NCI-H2081 treated with DMSO at 0.1 percent for 48 hours (cell line): Measurements from ENCODE around the gene CNGA2.
"Not testable (repeated sequence)": the region's sequence is repeated elsewhere in the genome, so short reads cannot be mapped to it uniquely, and the experiment has no call there.

ENCODE experiments used
- DNase-seq: peaks from one replicate; lab custom pipeline; 2025; lab: John Stamatoyannopoulos, UW

The CNGA2 gene

GRCh38 chrX:151734446-151734845, at the start of gene CNGA2:
TSS of gene CNGA2 (plus strand) at chrX:151734746. CDS start at chrX:151738484, 3,738 bp downstream.
- no peak for DNase-seq

GRCh38 chrX:151687635-151688034, 46.9 kb upstream of the CNGA2 start:
- no peak for DNase-seq

- no peak for DNase-seq
These were observed 45.9 kb upstream of the CNGA2 start for GRCh38 chrX:151688695-151689094.

- no peak for DNase-seq
These were observed 41.7 kb upstream of the CNGA2 start for GRCh38 chrX:151692825-151693224.

GRCh38 chrX:151694121-151694520, 40.4 kb upstream of the CNGA2 start:
- DNase-seq = no peak

GRCh38 chrX:151694661-151695582, 39.6 kb upstream of the CNGA2 start, which contains the start of gene PRRG3:
TSS of gene PRRG3 (plus strand) at chrX:151695458. CDS start at chrX:151698815, 3,357 bp downstream.
- no peak for DNase-seq

- DNase-seq = no peak
These were observed 38.8 kb upstream of the CNGA2 start for GRCh38 chrX:151695583-151696340.

GRCh38 chrX:151697082-151697481, 37.5 kb upstream of the CNGA2 start:
- not testable (repeated sequence) for DNase-seq

- no peak for DNase-seq
These were observed 37.0 kb upstream of the CNGA2 start for GRCh38 chrX:151697522-151697921.

- DNase-seq = no peak
These were observed 36.1 kb upstream of the CNGA2 start for GRCh38 chrX:151698485-151698884.

GRCh38 chrX:151699746-151700145, 34.8 kb upstream of the CNGA2 start:
- DNase-seq = no peak

GRCh38 chrX:151700581-151700980, 34.0 kb upstream of the CNGA2 start:
- DNase-seq = no peak

- DNase-seq = no peak
These were observed 33.5 kb upstream of the CNGA2 start for GRCh38 chrX:151701071-151701470.

- no peak for DNase-seq
These were observed 33.0 kb upstream of the CNGA2 start for GRCh38 chrX:151701531-151701930.

- DNase-seq = no peak
These were observed 32.4 kb upstream of the CNGA2 start for GRCh38 chrX:151702026-151702714.

- no peak for DNase-seq
These were observed 31.7 kb upstream of the CNGA2 start for GRCh38 chrX:151702741-151703340.

GRCh38 chrX:151703487-151703886, 31.1 kb upstream of the CNGA2 start:
- no peak for DNase-seq

GRCh38 chrX:151704041-151704663, 30.4 kb upstream of the CNGA2 start:
- DNase-seq = no peak

GRCh38 chrX:151708821-151709220, 25.7 kb upstream of the CNGA2 start:
- no peak for DNase-seq

- no peak for DNase-seq
These were observed 24.1 kb upstream of the CNGA2 start for GRCh38 chrX:151710457-151710856.

- DNase-seq = no peak
These were observed 23.4 kb upstream of the CNGA2 start for GRCh38 chrX:151711154-151711553.
